Uterus (tissue), 4 donors: ENCODE results near the gene ANKDD1B. TPM values are rescaled to one million over a fixed set of nuclear protein-coding genes. Genes with fewer than 3 reads are reported as not detected.

Source experiments
- small RNA-seq: library from RNA; depleted of rRNA; stranded (forward); fragments of <200 nt; gene quantifications from one replicate; pipeline ENCODE3, GENCODE V24; 2016
- total RNA-seq, 4 donors: library from RNA; depleted of rRNA in 3 of 4; stranded (reverse); fragments of >200 nt in 3 of 4; gene quantifications; one replicate each; pipeline versions ENCODE4 v1.1.0 to v1.2.4, GENCODE V29; 2014 to 2023
- donor health status: DM: yes; HTN: yes; CAD: no.

The ANKDD1B gene
- total RNA-seq, 4 donors from 2014 or later: 1.1 to 1.2 TPM; not detected in 2

Small RNAs within 50 kb of the gene (small RNA-seq; reads per million reads assigned to genes)
- not detected for gene RNU6-680P

Other genes starting within 250 kb of the ANKDD1B start
- gene CERT1, start 99.8 kb upstream of the ANKDD1B start, total RNA-seq: 10 to 100 TPM; 36.9 to 65.8 (median 43.0) TPM
- 10 to 100 TPM; 27.9 to 81.6 (median 58.2) TPM for gene POLK, start 99.6 kb upstream of the ANKDD1B start, total RNA-seq
- 10 to 100 TPM in 3 of 4 donors, 1 to 10 TPM in 1; 8.8 to 47.6 (median 27.8) TPM for gene POC5, start 106.0 kb downstream of the ANKDD1B start, total RNA-seq